ENCODE results near the gene BOK. TPM values are rescaled to one million over a fixed set of nuclear protein-coding genes. Genes with fewer than 3 reads are reported as not detected.

The BOK gene
- total and polyA plus RNA-seq, 2 of the 13 experiments (the other 11 are each of a cell fraction or from before 2014, with no cell fraction given) = 35.5 to 39.2 TPM

DNA sequence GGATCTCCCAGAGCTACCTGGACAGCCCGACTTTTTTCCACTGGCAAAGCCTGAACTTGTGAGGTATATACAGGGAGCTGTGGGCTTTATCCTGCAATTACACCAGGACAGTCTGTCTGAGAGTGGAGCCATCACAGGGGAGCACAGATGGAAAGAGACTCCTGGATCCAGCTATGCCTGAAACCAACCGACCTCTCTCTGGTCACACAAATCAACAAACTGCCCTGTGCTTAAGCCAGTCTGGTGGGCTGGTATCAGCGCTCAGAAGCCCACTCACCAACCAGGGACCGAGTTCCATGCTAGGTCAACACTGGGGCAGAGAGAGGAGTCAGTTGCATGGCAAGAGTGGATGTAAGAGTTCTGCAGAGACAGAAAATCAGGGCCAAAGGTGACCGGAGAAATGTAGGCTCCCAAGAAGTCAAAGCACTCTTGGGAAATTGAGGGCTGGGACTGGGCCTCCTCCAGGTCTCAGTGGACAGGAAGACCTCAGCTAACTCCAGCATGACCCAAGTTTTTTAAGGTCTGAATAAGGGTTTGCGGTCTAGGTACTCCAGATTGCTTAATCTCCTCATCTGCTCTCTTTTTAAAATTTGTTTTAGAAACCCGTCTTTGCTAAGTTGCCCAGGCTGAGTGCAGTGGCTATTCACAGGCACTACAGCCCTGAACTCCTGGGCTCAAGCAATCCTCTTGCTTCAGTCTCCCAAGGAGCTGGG, 3.8 kb upstream of the BOK start:
- TF ChIP-seq ZNF891 (CRISPR knock-in tag; IDR thresholded peaks at IDR 0.05) = 0 out of 2 replicates have a peak, but pooled peaks have one; percentile 23
- TF ChIP-seq GATAD1 (CRISPR knock-in tag; IDR thresholded peaks at IDR 0.05) = no peak
- TF ChIP-seq ZMYM3 (CRISPR knock-in tag; IDR thresholded peaks at IDR 0.05) = peak; percentile 83
- peak; percentile 100 for TF ChIP-seq ZNF329 (CRISPR knock-in tag; IDR thresholded peaks at IDR 0.05; ENCODE audit: low read depth)
- H3K79me2 ChIP-seq (ENCODE audit: insufficient read depth, low read length) = peaks cover 2% of the 10 kb centered on the region
- no peak for ATAC-seq
- 64% methylated on average over 6 of the region's 7 CpGs for WGBS (ENCODE audit: low lambda C conversion rate)
- H3K9ac ChIP-seq (ENCODE audit: insufficient read depth, low read depth, low read length) = no peak overlapping the region
- no peak overlapping the region for H2AFZ ChIP-seq (ENCODE audit: low read length)
- no peaks in the 10 kb centered on the region; a peak in 1 of 5 replicates for H3K27me3 ChIP-seq (ENCODE audit: control insufficient read depth in 1 of 2, insufficient read depth in 2 of 2, low read length in 2 of 2)
- intact Hi-C loops (cut with micrococcal nuclease; ENCODE audit: unreplicated experiment) = loop anchor here (5.0 kb wide), 1 partner anchor 43 kb away; no protein-coding TSS in a partner anchor
- POLR2A ChIA-PET = interaction anchor here (0.5 to 0.6 kb wide), 2 partner anchors 71 to 145 kb away, joined by 3 read pairs; no protein-coding TSS in a partner anchor
- H3K36me3 ChIP-seq (replicated peaks in 1 of 2; ENCODE audit: control insufficient read depth in 1 of 2, insufficient read depth in 2 of 2, low read length in 2 of 2) = no peaks in the 10 kb centered on the region
- in situ Hi-C loops (cut with HindIII; ENCODE audit: extremely low pct_ligation_motif_present, low pct_unique_long_range_greater_than_20kb) = loop anchor here (5.0 kb wide), 1 partner anchor 103 kb away; no protein-coding TSS in a partner anchor
- no peak overlapping the region for H3K4me2 ChIP-seq (ENCODE audit: low read depth, low read length)
- DNase-seq (ENCODE audit: low spot score) = no peak
- H3K4me3 ChIP-seq (replicated peaks in 1 of 3; ENCODE audit: insufficient read depth in 1 of 3, low read depth in 2 of 3, low read length in 3 of 3) = no peak overlapping the region
- H3K9me3 ChIP-seq (ENCODE audit: low read length) = no peaks in the 10 kb centered on the region
- H3K27ac ChIP-seq (ENCODE audit: extremely low read length, insufficient read depth, low read length) = no peak overlapping the region
- FAIRE-seq = no peak
- no peaks in the 10 kb centered on the region for H4K20me1 ChIP-seq (ENCODE audit: insufficient read depth, low read length)
- H3K4me1 ChIP-seq (ENCODE audit: insufficient read depth, low read length) = peaks cover 77% of the 10 kb centered on the region
- CTCF ChIA-PET (ENCODE audit: low intra/inter-chr PET ratio, low total read pairs) = no interaction called here
- no TSS peak for BruUV-seq (replicated peaks)

- no peak overlapping the region for H3K4me3 ChIP-seq (replicated peaks in 1 of 3; ENCODE audit: insufficient read depth in 1 of 3, low read depth in 2 of 3, low read length in 3 of 3)
- TF ChIP-seq ZNF446 (CRISPR knock-in tag; IDR thresholded peaks at IDR 0.05) (no peak), ELF3 (CRISPR knock-in tag; IDR thresholded peaks at IDR 0.05) (peak; percentile 71; the same call in 1 of the 2 replicates), ZFP1 (CRISPR knock-in tag; IDR thresholded peaks at IDR 0.05) (no peak), ZNF367 (CRISPR knock-in tag; IDR thresholded peaks at IDR 0.05; ENCODE audit: borderline replicate concordance) (no peak), SAP130 (CRISPR knock-in tag; IDR thresholded peaks at IDR 0.05; ENCODE audit: low read depth) (peak; percentile 32; the same call in 1 of the 2 replicates), ZNF670 (CRISPR knock-in tag; IDR thresholded peaks at IDR 0.05; ENCODE audit: borderline replicate concordance) (no peak), AKAP8 (CRISPR knock-in tag; IDR thresholded peaks at IDR 0.05) (no peak), ETV5 (CRISPR knock-in tag; IDR thresholded peaks at IDR 0.05; ENCODE audit: borderline replicate concordance) (peak; percentile 29; the same call in 1 of the 2 replicates), BCLAF1 (IDR thresholded peaks at IDR 0.05) (no peak), MYPOP (CRISPR knock-in tag; IDR thresholded peaks at IDR 0.05) (no peak), ELF1 (CRISPR knock-in tag; IDR thresholded peaks at IDR 0.05) (peak; percentile 42)
Observed at GRCh38 chr2:241555711-241556110, 2.8 kb upstream of the BOK start.

More at GRCh38 chr2:241555711-241556110, 2.8 kb upstream of the BOK start:
- no TSS peak for BruUV-seq (replicated peaks)
- H2AFZ ChIP-seq (ENCODE audit: low read length) = peak overlapping the region; percentile 42
- peaks cover 10% of the 10 kb centered on the region for H3K79me2 ChIP-seq (ENCODE audit: insufficient read depth, low read length)
- H3K9ac ChIP-seq (ENCODE audit: insufficient read depth, low read depth, low read length) = no peak overlapping the region
- no peak for FAIRE-seq
- ATAC-seq = no peak
- WGBS (ENCODE audit: low lambda C conversion rate) = 62% methylated on average over 3 of the region's 3 CpGs
- H3K27me3 ChIP-seq (ENCODE audit: control insufficient read depth in 1 of 2, insufficient read depth in 2 of 2, low read length in 2 of 2) = no peaks in the 10 kb centered on the region; a peak in 1 of 5 replicates
- H3K36me3 ChIP-seq (replicated peaks in 1 of 2; ENCODE audit: control insufficient read depth in 1 of 2, insufficient read depth in 2 of 2, low read length in 2 of 2) = no peaks in the 10 kb centered on the region
- CTCF ChIA-PET (ENCODE audit: low intra/inter-chr PET ratio, low total read pairs) = no interaction called here
- H3K4me2 ChIP-seq (ENCODE audit: low read depth, low read length) = peak overlapping the region; percentile 1; the same call in 1 of the 2 replicates
- intact Hi-C loops (cut with micrococcal nuclease; ENCODE audit: unreplicated experiment) = no loop called here
- peaks cover 80% of the 10 kb centered on the region for H3K4me1 ChIP-seq (ENCODE audit: insufficient read depth, low read length)
- POLR2A ChIA-PET = no interaction called here
- H4K20me1 ChIP-seq (ENCODE audit: insufficient read depth, low read length) = 0 out of 2 replicates have a peak, but pooled peaks cover 1% of the 10 kb centered on the region
- no peak overlapping the region for H3K27ac ChIP-seq (ENCODE audit: extremely low read length, insufficient read depth, low read length)
- no peak for DNase-seq (ENCODE audit: low spot score)
- in situ Hi-C loops (cut with HindIII; ENCODE audit: extremely low pct_ligation_motif_present, low pct_unique_long_range_greater_than_20kb) = no loop called here
- no peaks in the 10 kb centered on the region for H3K9me3 ChIP-seq (ENCODE audit: low read length)
